IMR-90 (cell line): ENCODE results near the gene ATP1B4. TPM values are rescaled to one million over a fixed set of nuclear protein-coding genes. Genes with fewer than 3 reads are reported as not detected.

Experiments
- ATAC-seq: fragments of 200-7000 bp; cut with Tn5 transposase; 2 replicates; pipeline ENCODE4 v1.9.1; 2020; ENCODE audit warnings: low read depth, mild to moderate bottlenecking, moderate library complexity
- BruUV-seq: library from RNA; stranded (reverse); fragments of 400-500 nt; replicated peaks from 2 replicates; lab custom pipeline; 2021; lab: Mats Ljungman, UMichigan
- CTCF ChIA-PET: fragments of 300-600 bp; formaldehyde crosslinking; extraction: SDS; loops from one replicate; lab custom pipeline; 2021; ENCODE audit warnings: antibody characterized with exemption; lab: Yijun Ruan, JAX
- POLR2A ChIA-PET: fragments of 300-600 bp; sonication (Branson Sonifier 250); formaldehyde crosslinking; loops from one replicate; lab custom pipeline; 2022; ENCODE audit warnings: antibody characterized with exemption; ENCODE audit not compliant: unreplicated experiment; lab: Charles Lee
- DNase-seq: peaks from one replicate; pipeline ENCODE4 v3.0.0; 2013
- H2AFZ ChIP-seq: replicated peaks from 2 replicates; pipeline ENCODE3; 2013; ENCODE audit warnings: low read length, mild to moderate bottlenecking; ENCODE audit not compliant: poor library complexity
- H2AK5ac ChIP-seq: 2 replicates; pipeline ENCODE4 v1.6.1; 2013; ENCODE audit warnings: low read depth, low read length, inconsistent platforms
- H2AK9ac ChIP-seq: replicated peaks from 2 replicates; pipeline ENCODE3; 2013; ENCODE audit warnings: mild to moderate bottlenecking, low read depth, low read length, moderate library complexity; ENCODE audit not compliant: poor library complexity
- H2BK120ac ChIP-seq: 2 replicates; pipeline ENCODE4 v1.6.1; 2013; ENCODE audit warnings: low read depth, low read length, inconsistent platforms
- H2BK15ac ChIP-seq: 3 replicates; pipeline ENCODE4 v1.6.1; 2013; ENCODE audit warnings: low read depth, low read length, inconsistent platforms
- H2BK20ac ChIP-seq: 2 replicates; pipeline ENCODE4 v1.6.1; 2013; ENCODE audit warnings: low read depth, mild to moderate bottlenecking, inconsistent platforms, low read length, moderate library complexity
- H2BK5ac ChIP-seq: 2 replicates; pipeline ENCODE4 v1.6.1; 2013; ENCODE audit warnings: mild to moderate bottlenecking, low read depth, low read length, inconsistent platforms; ENCODE audit not compliant: poor library complexity, severe bottlenecking
- H3K14ac ChIP-seq: replicated peaks from 2 replicates; pipeline ENCODE4 v1.6.1; 2013; ENCODE audit warnings: low read depth, low read length, inconsistent platforms
- H3K18ac ChIP-seq: 2 replicates; pipeline ENCODE4 v1.6.1; 2013; ENCODE audit warnings: low read depth, low read length, control low read depth
- H3K23ac ChIP-seq: 2 replicates; pipeline ENCODE4 v1.6.1; 2013; ENCODE audit warnings: low read depth, low read length, inconsistent platforms
- H3K27ac ChIP-seq: 2 replicates; pipeline ENCODE4 v1.5.1; 2013; ENCODE audit warnings: mild to moderate bottlenecking, control low read depth, low read length; ENCODE audit not compliant: insufficient read depth
- H3K27me3 ChIP-seq: 2 replicates; pipeline ENCODE4 v1.6.1; 2013; ENCODE audit warnings: low read length; ENCODE audit not compliant: control insufficient read depth, insufficient read depth
- H3K36me3 ChIP-seq: 2 replicates; pipeline ENCODE4 v1.6.1; 2013; ENCODE audit warnings: low read length, mixed read lengths; ENCODE audit not compliant: control insufficient read depth, insufficient read depth
- H3K4ac ChIP-seq: 2 replicates; pipeline ENCODE4 v1.6.1; 2013; ENCODE audit warnings: low read depth, low read length, inconsistent platforms
- H3K4me1 ChIP-seq: 2 replicates; pipeline ENCODE4 v1.6.1; 2013; ENCODE audit warnings: low read length, mixed read lengths; ENCODE audit not compliant: control insufficient read depth, insufficient read depth
- H3K4me2 ChIP-seq: 2 replicates; pipeline ENCODE4 v1.6.1; 2013; ENCODE audit warnings: low read depth, mild to moderate bottlenecking, control low read depth, low read length, moderate library complexity
- H3K4me3 ChIP-seq: 2 replicates; pipeline ENCODE4 v1.5.1; 2013; ENCODE audit warnings: low read depth, mild to moderate bottlenecking, control low read depth, low read length, moderate library complexity; ENCODE audit not compliant: insufficient read depth
- H3K56ac ChIP-seq: 2 replicates; pipeline ENCODE4 v1.6.1; 2013; ENCODE audit warnings: low read length, inconsistent platforms; ENCODE audit not compliant: insufficient read depth; ENCODE audit errors: extremely low read depth
- H3K79me1 ChIP-seq, 2 experiments: 2 replicates each; pipeline ENCODE4 v1.6.1; 2013; ENCODE audit warnings: low read length in 2 of 2, inconsistent platforms in 1 of 2, low read depth in 1 of 2
- H3K9ac ChIP-seq: 2 replicates; pipeline ENCODE4 v1.6.1; 2013; ENCODE audit warnings: low read depth, low read length, control low read depth
- H3K9me1 ChIP-seq: 2 replicates; pipeline ENCODE4 v1.6.1; 2013; ENCODE audit warnings: low read length, inconsistent platforms; ENCODE audit not compliant: insufficient read depth
- H3K9me3 ChIP-seq: 2 replicates; pipeline ENCODE4 v1.6.1; 2013; ENCODE audit warnings: low read length; ENCODE audit not compliant: control insufficient read depth, insufficient read depth
- H4K20me1 ChIP-seq: 2 replicates; pipeline ENCODE4 v1.6.1; 2013; ENCODE audit warnings: low read length, inconsistent platforms; ENCODE audit not compliant: insufficient read depth
- H4K5ac ChIP-seq: 2 replicates; pipeline ENCODE4 v1.6.1; 2013; ENCODE audit warnings: mild to moderate bottlenecking, low read depth, low read length, control low read depth
- H4K8ac ChIP-seq, 2 experiments: 2 replicates each; pipeline ENCODE4 v1.6.1; 2013; ENCODE audit warnings: low read depth in 2 of 2, low read length in 2 of 2, control low read depth in 1 of 2, inconsistent platforms in 1 of 2
- H4K91ac ChIP-seq: 2 replicates; pipeline ENCODE4 v1.6.1; 2013; ENCODE audit warnings: low read depth, low read length, inconsistent platforms; ENCODE audit not compliant: insufficient read depth
- BHLHE40 ChIP-seq: fragments of 150-350 bp; IDR thresholded peaks from 2 replicates; pipeline ENCODE4 v1.6.1; 2016; ENCODE audit warnings: mild to moderate bottlenecking, low read depth, low read length
- CHD1 ChIP-seq: IDR thresholded peaks from 2 replicates; pipeline ENCODE4 v1.6.1; 2012; ENCODE audit warnings: low read depth, low read length, improper control_type of control experiment
- CTCF ChIP-seq: conservative IDR thresholded peaks from 2 replicates; pipeline ENCODE4 v1.5.1; 2012; ENCODE audit warnings: mild to moderate bottlenecking, low read depth, low read length, improper control_type of control experiment
- FOS ChIP-seq: fragments of 150-350 bp; IDR thresholded peaks from 2 replicates; pipeline ENCODE4 v1.6.1; 2016; ENCODE audit warnings: low read depth, low read length
- MAZ ChIP-seq: IDR thresholded peaks from 2 replicates; pipeline ENCODE4 v1.6.1; 2012; ENCODE audit warnings: low read depth, mild to moderate bottlenecking, low read length, improper control_type of control experiment, moderate library complexity, borderline replicate concordance
- POLR2A ChIP-seq: IDR thresholded peaks from 2 replicates; pipeline ENCODE4 v1.6.1; 2012; ENCODE audit warnings: mild to moderate bottlenecking, low read depth, low read length
- USF2 ChIP-seq: fragments of 150-350 bp; IDR thresholded peaks from 2 replicates; pipeline ENCODE4 v1.6.1; 2017; ENCODE audit warnings: mild to moderate bottlenecking, antibody characterized with exemption, low read length, low read depth
- WGBS, 2 experiments: methylation state at CpG; one replicate each; pipeline versions ENCODE4 v1.1.5 to v1.1.7; 2013; ENCODE audit warnings: missing lambda C conversion rate in 2 of 2; ENCODE audit not compliant: insufficient read length in 1 of 2; ENCODE audit errors: extremely low coverage in 2 of 2; 5-methylcytosine and 5-hydroxymethylcytosine counted together
- dilution Hi-C: fragments of 300-500 bp; cut with HindIII; formaldehyde crosslinking; loops from one replicate; pipeline ENCODE4 v1.14.3; 2018; ENCODE audit warnings: low sequenced_read_pairs; ENCODE audit not compliant: unreplicated experiment
- in situ Hi-C: fragments of 300-500 bp; cut with MboI; formaldehyde crosslinking; loops from 3 replicates; pipeline ENCODE4 v1.14.3; 2019; ENCODE audit warnings: low sequenced_read_pairs, inconsistent platforms, mixed read lengths
- intact Hi-C: fragments of 100-400 bp; cut with micrococcal nuclease; formaldehyde crosslinking; loops from 2 replicates; pipeline ENCODE4 v1.10.0; 2022
- polyA plus RNA-seq, 3 experiments: library from polyadenylated mRNA; depleted of rRNA; stranded (reverse); fragments of >200 nt; gene quantifications; 2 replicates each; pipeline ENCODE4 v1.2.3, GENCODE V29; 2012; ENCODE audit warnings: low replicate concordance in 1 of 3
- total RNA-seq: library from RNA; depleted of rRNA; stranded (reverse); fragments of >200 nt; gene quantifications from 2 replicates; pipeline ENCODE4 v1.2.3, GENCODE V29; 2012

Gene ATP1B4
- total and polyA plus RNA-seq, 2 of the 4 experiments (the other 2 are of a cell fraction): not detected

GRCh38 chrX:120366794-120367193, 4.9 kb downstream of the ATP1B4 start:
- H3K9me1 ChIP-seq: no peaks in the 10 kb centered on the region; the same call in 1 of the 2 replicates
- no peak overlapping the region for H3K4me2 ChIP-seq
- no peak overlapping the region for H2BK5ac ChIP-seq
- no peaks in the 10 kb centered on the region for H3K79me1 ChIP-seq
- in situ Hi-C loops: no loop called here
- no peak overlapping the region for H3K23ac ChIP-seq
- CTCF ChIA-PET: no interaction called here
- ATAC-seq: no peak
- no peaks in the 10 kb centered on the region for H3K9me3 ChIP-seq
- H2BK20ac ChIP-seq: no peak overlapping the region
- no peak overlapping the region for H3K4ac ChIP-seq
- intact Hi-C loops: loop anchor here (5.0 kb wide), 1 partner anchor 101 kb away; the partner anchor contains the start of gene LAMP2
- no peak overlapping the region for H3K18ac ChIP-seq
- no peak overlapping the region for H4K8ac ChIP-seq
- no peak overlapping the region for H3K9ac ChIP-seq
- H3K36me3 ChIP-seq: no peaks in the 10 kb centered on the region
- TF ChIP-seq USF2 (no peak), POLR2A (no peak), MAZ (no peak), CHD1 (no peak), BHLHE40 (no peak), FOS (no peak), CTCF (no peak)
- H4K5ac ChIP-seq: no peak overlapping the region
- H2AK9ac ChIP-seq: no peak overlapping the region
- H2AFZ ChIP-seq: no peak overlapping the region
- no peaks in the 10 kb centered on the region for H3K4me1 ChIP-seq
- no peaks in the 10 kb centered on the region for H4K20me1 ChIP-seq
- H2BK120ac ChIP-seq: no peak overlapping the region
- no peak overlapping the region for H3K14ac ChIP-seq
- POLR2A ChIA-PET: no interaction called here
- no CpG with 5 or more reads among the region's 3 CpGs for WGBS, 2 experiments
- no peak overlapping the region for H4K91ac ChIP-seq
- H3K27me3 ChIP-seq: no peaks in the 10 kb centered on the region; the same call in 1 of the 2 replicates
- BruUV-seq: no TSS peak
- no peak overlapping the region for H3K4me3 ChIP-seq
- no peak overlapping the region for H3K27ac ChIP-seq
- H2AK5ac ChIP-seq: no peak overlapping the region
- dilution Hi-C loops: no loop called here
- no peak overlapping the region for H3K56ac ChIP-seq
- no peak overlapping the region for H2BK15ac ChIP-seq
- no peak for DNase-seq
